ENCODE results near the gene NEUROD6.

NEUROD6 gene

GRCh38 chr7:31309407-31309806 lies 31.1 kb downstream of the NEUROD6 start:
- ChIA-PET POLR2A (no interaction called here), CTCF (no interaction called here)
- DNase-seq: no peak
- no peak overlapping the region for H3K27ac ChIP-seq (ENCODE audit: insufficient read depth in 1 of 2, low read depth in 1 of 2, low read length in 2 of 2, poor library complexity in 1 of 2, severe bottlenecking in 2 of 2)
- WGBS (ENCODE audit: insufficient coverage): 0% methylated on average over 1 of the region's 4 CpGs
- no peaks in the 10 kb centered on the region for H3K9me3 ChIP-seq (ENCODE audit: control extremely low read depth in 1 of 5, control insufficient read depth in 4 of 5, insufficient read depth in 2 of 5, low read depth in 1 of 5, low read length in 4 of 5)
- peaks cover 0 to 11% (median 0%) of the 10 kb centered on the region in 5 experiments for H3K27me3 ChIP-seq (replicated peaks in 2 of 5; ENCODE audit: control insufficient read depth in 4 of 5, insufficient read depth in 5 of 5, low read length in 4 of 5)
- H3K4me1 ChIP-seq (ENCODE audit: control extremely low read depth in 1 of 4, control insufficient read depth in 4 of 4, insufficient read depth in 4 of 4, low read length in 3 of 4): no peaks in the 10 kb centered on the region
- no peaks in the 10 kb centered on the region for H3K36me3 ChIP-seq (ENCODE audit: control insufficient read depth in 4 of 4, insufficient read depth in 4 of 4, low read length in 3 of 4)
- H3K4me3 ChIP-seq (ENCODE audit: control insufficient read depth in 1 of 7, extremely low read depth in 1 of 7, insufficient read depth in 4 of 7, low read depth in 2 of 7, low read length in 6 of 7): no peak overlapping the region

- ChIA-PET CTCF (no interaction called here), POLR2A (no interaction called here)
- DNase-seq: no peak
- Histone ChIP-seq H3K4me3 (ENCODE audit: control insufficient read depth in 1 of 7, extremely low read depth in 1 of 7, insufficient read depth in 4 of 7, low read depth in 2 of 7, low read length in 6 of 7) (no peak overlapping the region), H3K4me1 (ENCODE audit: control extremely low read depth in 1 of 4, control insufficient read depth in 4 of 4, insufficient read depth in 4 of 4, low read length in 3 of 4) (no peaks in the 10 kb centered on the region), H3K27me3 (replicated peaks in 2 of 5; ENCODE audit: control insufficient read depth in 4 of 5, insufficient read depth in 5 of 5, low read length in 4 of 5) (peaks cover 0 to 11% (median 0%) of the 10 kb centered on the region in 5 experiments), H3K36me3 (ENCODE audit: control insufficient read depth in 4 of 4, insufficient read depth in 4 of 4, low read length in 3 of 4) (no peaks in the 10 kb centered on the region), H3K9me3 (ENCODE audit: control extremely low read depth in 1 of 5, control insufficient read depth in 4 of 5, insufficient read depth in 2 of 5, low read depth in 1 of 5, low read length in 4 of 5) (no peaks in the 10 kb centered on the region), H3K27ac (ENCODE audit: insufficient read depth in 1 of 2, low read depth in 1 of 2, low read length in 2 of 2, poor library complexity in 1 of 2, severe bottlenecking in 2 of 2) (no peak overlapping the region)
- WGBS (ENCODE audit: insufficient coverage): no CpG with 5 or more reads among the region's 5 CpGs
Measured at GRCh38 chr7:31308652-31309051, 31.9 kb downstream of the NEUROD6 start.

- Histone ChIP-seq H3K4me1 (ENCODE audit: control extremely low read depth in 1 of 4, control insufficient read depth in 4 of 4, insufficient read depth in 4 of 4, low read length in 3 of 4) (no peaks in the 10 kb centered on the region), H3K36me3 (ENCODE audit: control insufficient read depth in 4 of 4, insufficient read depth in 4 of 4, low read length in 3 of 4) (no peaks in the 10 kb centered on the region), H3K4me3 (ENCODE audit: control insufficient read depth in 1 of 7, extremely low read depth in 1 of 7, insufficient read depth in 4 of 7, low read depth in 2 of 7, low read length in 6 of 7) (no peak overlapping the region), H3K9me3 (ENCODE audit: control extremely low read depth in 1 of 5, control insufficient read depth in 4 of 5, insufficient read depth in 2 of 5, low read depth in 1 of 5, low read length in 4 of 5) (no peaks in the 10 kb centered on the region), H3K27ac (ENCODE audit: insufficient read depth in 1 of 2, low read depth in 1 of 2, low read length in 2 of 2, poor library complexity in 1 of 2, severe bottlenecking in 2 of 2) (no peak overlapping the region), H3K27me3 (replicated peaks in 2 of 5; ENCODE audit: control insufficient read depth in 4 of 5, insufficient read depth in 5 of 5, low read length in 4 of 5) (peaks cover 0 to 11% (median 0%) of the 10 kb centered on the region in 5 experiments)
- ChIA-PET CTCF (no interaction called here), POLR2A (no interaction called here)
- WGBS (ENCODE audit: insufficient coverage): 79% methylated on average over 4 of the region's 7 CpGs
- DNase-seq: no peak
Measured at GRCh38 chr7:31307972-31308371, 32.6 kb downstream of the NEUROD6 start.

GRCh38 chr7:31305260-31305659 lies 35.3 kb downstream of the NEUROD6 start:
- WGBS (ENCODE audit: insufficient coverage): 71% methylated on average over 1 of the region's 1 CpG
- CTCF ChIA-PET: no interaction called here
- no peaks in the 10 kb centered on the region for H3K4me1 ChIP-seq (ENCODE audit: control extremely low read depth in 1 of 4, control insufficient read depth in 4 of 4, insufficient read depth in 4 of 4, low read length in 3 of 4)
- POLR2A ChIA-PET: no interaction called here
- H3K27ac ChIP-seq (ENCODE audit: insufficient read depth in 1 of 2, low read depth in 1 of 2, low read length in 2 of 2, poor library complexity in 1 of 2, severe bottlenecking in 2 of 2): no peak overlapping the region
- no peaks in the 10 kb centered on the region for H3K36me3 ChIP-seq (ENCODE audit: control insufficient read depth in 4 of 4, insufficient read depth in 4 of 4, low read length in 3 of 4)
- H3K4me3 ChIP-seq (ENCODE audit: control insufficient read depth in 1 of 7, extremely low read depth in 1 of 7, insufficient read depth in 4 of 7, low read depth in 2 of 7, low read length in 6 of 7): no peak overlapping the region
- peaks cover 0 to 2% (median 0%) of the 10 kb centered on the region in 5 experiments for H3K27me3 ChIP-seq (replicated peaks in 2 of 5; ENCODE audit: control insufficient read depth in 4 of 5, insufficient read depth in 5 of 5, low read length in 4 of 5)
- H3K9me3 ChIP-seq (ENCODE audit: control extremely low read depth in 1 of 5, control insufficient read depth in 4 of 5, insufficient read depth in 2 of 5, low read depth in 1 of 5, low read length in 4 of 5): no peaks in the 10 kb centered on the region
- no peak for DNase-seq

GRCh38 chr7:31304446-31304845 lies 36.1 kb downstream of the NEUROD6 start:
- POLR2A ChIA-PET: no interaction called here
- no peaks in the 10 kb centered on the region for H3K36me3 ChIP-seq (ENCODE audit: control insufficient read depth in 4 of 4, insufficient read depth in 4 of 4, low read length in 3 of 4)
- H3K4me1 ChIP-seq (ENCODE audit: control extremely low read depth in 1 of 4, control insufficient read depth in 4 of 4, insufficient read depth in 4 of 4, low read length in 3 of 4): no peaks in the 10 kb centered on the region
- H3K4me3 ChIP-seq (ENCODE audit: control insufficient read depth in 1 of 7, extremely low read depth in 1 of 7, insufficient read depth in 4 of 7, low read depth in 2 of 7, low read length in 6 of 7): no peak overlapping the region
- no peak for DNase-seq
- H3K9me3 ChIP-seq (ENCODE audit: control extremely low read depth in 1 of 5, control insufficient read depth in 4 of 5, insufficient read depth in 2 of 5, low read depth in 1 of 5, low read length in 4 of 5): no peaks in the 10 kb centered on the region
- CTCF ChIA-PET: no interaction called here
- WGBS (ENCODE audit: insufficient coverage): 80% methylated on average over 1 of the region's 4 CpGs
- no peak overlapping the region for H3K27ac ChIP-seq (ENCODE audit: insufficient read depth in 1 of 2, low read depth in 1 of 2, low read length in 2 of 2, poor library complexity in 1 of 2, severe bottlenecking in 2 of 2)
- peaks cover 0 to 1% (median 0%) of the 10 kb centered on the region in 5 experiments for H3K27me3 ChIP-seq (replicated peaks in 2 of 5; ENCODE audit: control insufficient read depth in 4 of 5, insufficient read depth in 5 of 5, low read length in 4 of 5)

- H3K4me3 ChIP-seq (ENCODE audit: control insufficient read depth in 1 of 7, extremely low read depth in 1 of 7, insufficient read depth in 4 of 7, low read depth in 2 of 7, low read length in 6 of 7): no peak overlapping the region
- no peak overlapping the region for H3K27ac ChIP-seq (ENCODE audit: insufficient read depth in 1 of 2, low read depth in 1 of 2, low read length in 2 of 2, poor library complexity in 1 of 2, severe bottlenecking in 2 of 2)
- DNase-seq: no peak
- POLR2A ChIA-PET: no interaction called here
- no peaks in the 10 kb centered on the region for H3K9me3 ChIP-seq (ENCODE audit: control extremely low read depth in 1 of 5, control insufficient read depth in 4 of 5, insufficient read depth in 2 of 5, low read depth in 1 of 5, low read length in 4 of 5)
- H3K4me1 ChIP-seq (ENCODE audit: control extremely low read depth in 1 of 4, control insufficient read depth in 4 of 4, insufficient read depth in 4 of 4, low read length in 3 of 4): no peaks in the 10 kb centered on the region
- CTCF ChIA-PET: no interaction called here
- H3K36me3 ChIP-seq (ENCODE audit: control insufficient read depth in 4 of 4, insufficient read depth in 4 of 4, low read length in 3 of 4): no peaks in the 10 kb centered on the region
- 97% methylated on average over 7 of the region's 7 CpGs for WGBS (ENCODE audit: insufficient coverage)
- peaks cover 0 to 1% (median 0%) of the 10 kb centered on the region in 5 experiments for H3K27me3 ChIP-seq (replicated peaks in 2 of 5; ENCODE audit: control insufficient read depth in 4 of 5, insufficient read depth in 5 of 5, low read length in 4 of 5)
Measured at GRCh38 chr7:31302356-31302755, 38.2 kb downstream of the NEUROD6 start.

GRCh38 chr7:31299336-31299735 lies 41.2 kb downstream of the NEUROD6 start:
- CTCF ChIA-PET: no interaction called here
- H3K27ac ChIP-seq (ENCODE audit: insufficient read depth in 1 of 2, low read depth in 1 of 2, low read length in 2 of 2, poor library complexity in 1 of 2, severe bottlenecking in 2 of 2): no peak overlapping the region
- 100% methylated on average over 1 of the region's 1 CpG for WGBS (ENCODE audit: insufficient coverage)
- DNase-seq: no peak
- no peaks in the 10 kb centered on the region for H3K4me1 ChIP-seq (ENCODE audit: control extremely low read depth in 1 of 4, control insufficient read depth in 4 of 4, insufficient read depth in 4 of 4, low read length in 3 of 4)
- no peaks in the 10 kb centered on the region for H3K9me3 ChIP-seq (ENCODE audit: control extremely low read depth in 1 of 5, control insufficient read depth in 4 of 5, insufficient read depth in 2 of 5, low read depth in 1 of 5, low read length in 4 of 5)
- POLR2A ChIA-PET: no interaction called here
- no peak overlapping the region for H3K4me3 ChIP-seq (ENCODE audit: control insufficient read depth in 1 of 7, extremely low read depth in 1 of 7, insufficient read depth in 4 of 7, low read depth in 2 of 7, low read length in 6 of 7)
- H3K27me3 ChIP-seq (replicated peaks in 2 of 5; ENCODE audit: control insufficient read depth in 4 of 5, insufficient read depth in 5 of 5, low read length in 4 of 5): no peaks in the 10 kb centered on the region
- H3K36me3 ChIP-seq (ENCODE audit: control insufficient read depth in 4 of 4, insufficient read depth in 4 of 4, low read length in 3 of 4): no peaks in the 10 kb centered on the region

Measured in common myeloid progenitor, CD34-positive (primary cell).